Activated B cell treated with CpG ODN at 0.5 μM for 24 hours (primary cell): ENCODE results near the gene SLC4A2. TPM values are rescaled to one million over a fixed set of nuclear protein-coding genes. Genes with fewer than 3 reads are reported as not detected.

Experiments
- ATAC-seq: fragments of 200-7000 bp; cut with Tn5 transposase; one replicate; pipeline ENCODE4 v1.10.0; 2021; ENCODE audit warnings: low read depth, mild to moderate bottlenecking, moderate library complexity
- CTCF ChIA-PET: fragments of 350-600 bp; sonication (Branson Sonifier 250); formaldehyde crosslinking; loops from one replicate; lab custom pipeline; 2021; ENCODE audit warnings: antibody characterized with exemption; lab: Charles Lee
- POLR2A ChIA-PET: fragments of 350-600 bp; sonication (Branson Sonifier 250); formaldehyde crosslinking; loops from one replicate; lab custom pipeline; 2021; ENCODE audit warnings: antibody characterized with exemption; lab: Charles Lee
- DNase-seq: peaks from one replicate; pipeline ENCODE4 v3.0.0; 2022
- H3K27ac Mint-ChIP-seq: one replicate; pipeline ENCODE4 v1.8.0; 2020; ENCODE audit warnings: mixed read lengths
- H3K27me3 Mint-ChIP-seq: one replicate; pipeline ENCODE4 v1.8.0; 2021; ENCODE audit warnings: mixed read lengths
- H3K36me3 Mint-ChIP-seq: one replicate; pipeline ENCODE4 v1.8.0; 2021; ENCODE audit warnings: low read depth, mixed read lengths
- H3K4me1 Mint-ChIP-seq: one replicate; pipeline ENCODE4 v1.8.0; 2021; ENCODE audit warnings: mixed read lengths
- H3K4me3 Mint-ChIP-seq: one replicate; pipeline ENCODE4 v1.8.0; 2020; ENCODE audit warnings: mild to moderate bottlenecking, mixed read lengths
- H3K9me3 Mint-ChIP-seq: one replicate; pipeline ENCODE4 v1.8.0; 2020; ENCODE audit warnings: mixed read lengths
- CTCF ChIP-seq: fragments of 200-600 bp; IDR thresholded peaks from one replicate; pipeline ENCODE4 v1.8.0; 2022; ENCODE audit warnings: antibody characterized with exemption, mild to moderate bottlenecking
- intact Hi-C: fragments of 100-400 bp; cut with micrococcal nuclease; formaldehyde crosslinking; loops from one replicate; pipeline ENCODE4 v1.15.1; 2024
- total RNA-seq: library from RNA; stranded (reverse); gene quantifications from 2 replicates; pipeline ENCODE4 v1.2.3, GENCODE V29; 2022

SLC4A2 gene
- total RNA-seq, 1 donor from 2014 or later = 72.5 TPM

GRCh38 chr7:151118108-151119054, 59.0 kb downstream of the SLC4A2 start:
- H3K27me3 Mint-ChIP-seq = peaks cover 14% of the 10 kb centered on the region
- ChIA-PET POLR2A (no interaction called here), CTCF (no interaction called here)
- H3K4me3 Mint-ChIP-seq = no peak overlapping the region
- H3K9me3 Mint-ChIP-seq = no peaks in the 10 kb centered on the region
- intact Hi-C loops = no loop called here
- ATAC-seq (no peak), DNase-seq (no peak)
- peaks cover 2% of the 10 kb centered on the region for H3K4me1 Mint-ChIP-seq
- H3K27ac Mint-ChIP-seq = no peak overlapping the region
- H3K36me3 Mint-ChIP-seq = peaks cover 2% of the 10 kb centered on the region
- no peak for TF ChIP-seq CTCF

GRCh38 chr7:151119055-151119415, 59.6 kb downstream of the SLC4A2 start:
- peaks cover 5% of the 10 kb centered on the region for H3K4me1 Mint-ChIP-seq
- intact Hi-C loops = no loop called here
- POLR2A ChIA-PET = no interaction called here
- no peaks in the 10 kb centered on the region for H3K9me3 Mint-ChIP-seq
- H3K27ac Mint-ChIP-seq = no peak overlapping the region
- no peak overlapping the region for H3K4me3 Mint-ChIP-seq
- TF ChIP-seq CTCF = no peak
- H3K36me3 Mint-ChIP-seq = peaks cover 2% of the 10 kb centered on the region
- peaks cover 9% of the 10 kb centered on the region for H3K27me3 Mint-ChIP-seq
- ATAC-seq (no peak), DNase-seq (no peak)
- CTCF ChIA-PET = no interaction called here

GRCh38 chr7:151119902-151120301, 60.5 kb downstream of the SLC4A2 start:
- DNase-seq (no peak), ATAC-seq (no peak)
- ChIA-PET CTCF (no interaction called here), POLR2A (no interaction called here)
- Mint-ChIP-seq H3K36me3 (peaks cover 2% of the 10 kb centered on the region), H3K9me3 (no peaks in the 10 kb centered on the region), H3K27ac (no peak overlapping the region), H3K27me3 (peaks cover 11% of the 10 kb centered on the region), H3K4me3 (no peak overlapping the region), H3K4me1 (peaks cover 6% of the 10 kb centered on the region)
- intact Hi-C loops = no loop called here
- no peak for TF ChIP-seq CTCF

GRCh38 chr7:151120896-151121295, 61.5 kb downstream of the SLC4A2 start:
- Mint-ChIP-seq H3K9me3 (no peaks in the 10 kb centered on the region), H3K4me1 (peaks cover 4% of the 10 kb centered on the region), H3K27ac (no peak overlapping the region), H3K4me3 (no peak overlapping the region), H3K27me3 (peaks cover 7% of the 10 kb centered on the region), H3K36me3 (peaks cover 2% of the 10 kb centered on the region)
- ATAC-seq = no peak
- no peak for DNase-seq
- ChIA-PET CTCF (no interaction called here), POLR2A (no interaction called here)
- no peak for TF ChIP-seq CTCF
- intact Hi-C loops = no loop called here

GRCh38 chr7:151121380-151122170, 62.2 kb downstream of the SLC4A2 start:
- Mint-ChIP-seq H3K27me3 (peaks cover 6% of the 10 kb centered on the region), H3K4me3 (no peak overlapping the region), H3K9me3 (no peaks in the 10 kb centered on the region), H3K27ac (no peak overlapping the region), H3K36me3 (peaks cover 2% of the 10 kb centered on the region), H3K4me1 (peaks cover 3% of the 10 kb centered on the region)
- ChIA-PET POLR2A (no interaction called here), CTCF (no interaction called here)
- intact Hi-C loops = no loop called here
- DNase-seq (no peak), ATAC-seq (no peak)
- no peak for TF ChIP-seq CTCF
